ENCODE measurements around the gene AIDA. TPM values are rescaled to one million over a fixed set of nuclear protein-coding genes. Genes with fewer than 3 reads are reported as not detected.

The AIDA gene
- total RNA-seq, 2 donors from 2014 or later: 52.9 to 75.8 TPM

- ATAC-seq: no peak
- Mint-ChIP-seq H3K9me3 (no peaks in the 10 kb centered on the region), H3K27ac (no peak overlapping the region), H3K36me3 (peaks cover 14 to 18% of the 10 kb centered on the region in 2 donors)
- no peak for DNase-seq (ENCODE audit: low spot score in 2 of 2)
These were observed 79.5 kb downstream of the AIDA start for GRCh38 chr1:222632749-222633148.

GRCh38 chr1:222631611-222632208 lies 80.6 kb downstream of the AIDA start:
- DNase-seq (ENCODE audit: low spot score in 2 of 2) (no peak), ATAC-seq (no peak)
- H3K27ac Mint-ChIP-seq: no peak overlapping the region
- peaks cover 14 to 15% of the 10 kb centered on the region in 2 donors for H3K36me3 Mint-ChIP-seq
- no peaks in the 10 kb centered on the region for H3K9me3 Mint-ChIP-seq

- ATAC-seq: no peak
These were observed 82.3 kb downstream of the AIDA start for GRCh38 chr1:222629921-222630535.

GRCh38 chr1:222627232-222627631 lies 85.1 kb downstream of the AIDA start:
- Mint-ChIP-seq H3K36me3 (peaks cover 9 to 14% of the 10 kb centered on the region in 2 donors), H3K9me3 (no peaks in the 10 kb centered on the region), H3K27ac (no peak overlapping the region)
- DNase-seq (ENCODE audit: low spot score in 2 of 2): no peak
- no peak for ATAC-seq

More at GRCh38 chr1:222629921-222630535, 82.3 kb downstream of the AIDA start:
- H3K9me3 Mint-ChIP-seq: no peaks in the 10 kb centered on the region
- no peak for DNase-seq (ENCODE audit: low spot score in 2 of 2)
- peaks cover 14% of the 10 kb centered on the region in 2 donors for H3K36me3 Mint-ChIP-seq
- peak overlapping the region in 1 of 2 donors; percentile 62 for H3K27ac Mint-ChIP-seq

GRCh38 chr1:222624214-222624613 lies 88.1 kb downstream of the AIDA start:
- no peak overlapping the region for H3K27ac Mint-ChIP-seq
- no peak for ATAC-seq
- DNase-seq (ENCODE audit: low spot score in 2 of 2): no peak
- no peaks in the 10 kb centered on the region for H3K9me3 Mint-ChIP-seq
- H3K36me3 Mint-ChIP-seq: peaks cover 5 to 14% of the 10 kb centered on the region in 2 donors

- Mint-ChIP-seq H3K27ac (no peak overlapping the region), H3K9me3 (no peaks in the 10 kb centered on the region), H3K36me3 (peaks cover 0 to 8% of the 10 kb centered on the region in 2 donors)
- DNase-seq (ENCODE audit: low spot score in 2 of 2): no peak
- no peak for ATAC-seq
These were observed 88.8 kb downstream of the AIDA start for GRCh38 chr1:222623458-222623857.

GRCh38 chr1:222622765-222623164 lies 89.5 kb downstream of the AIDA start:
- H3K27ac Mint-ChIP-seq: no peak overlapping the region

GRCh38 chr1:222620566-222620965 lies 91.7 kb downstream of the AIDA start:
- Mint-ChIP-seq H3K9me3 (no peaks in the 10 kb centered on the region), H3K27ac (no peak overlapping the region), H3K36me3 (no peaks in the 10 kb centered on the region)
- ATAC-seq (no peak), DNase-seq (ENCODE audit: low spot score in 2 of 2) (no peak)

More at GRCh38 chr1:222622765-222623164, 89.5 kb downstream of the AIDA start:
- DNase-seq (ENCODE audit: low spot score in 2 of 2): no peak
- Mint-ChIP-seq H3K36me3 (peaks cover 0 to 1% of the 10 kb centered on the region in 2 donors), H3K9me3 (no peaks in the 10 kb centered on the region)
- no peak for ATAC-seq

GRCh38 chr1:222618880-222619596 lies 93.3 kb downstream of the AIDA start:
- Mint-ChIP-seq H3K9me3 (no peaks in the 10 kb centered on the region), H3K36me3 (no peaks in the 10 kb centered on the region), H3K27ac (peak overlapping the region; percentile 81 to 84)
- ATAC-seq (no peak), DNase-seq (ENCODE audit: low spot score in 2 of 2) (peak in 1 of 2 donors; percentile 15)

Other genes starting within 250 kb of the AIDA start
- under 1 TPM in 1 of 2 donors, not detected in 1; 0.45 TPM for gene HHIPL2, start 164.4 kb downstream of the AIDA start, total RNA-seq
- 10 to 100 TPM; 14.7 to 21.8 TPM for gene TAF1A, start 122.6 kb downstream of the AIDA start, total RNA-seq
- 10 to 100 TPM; 40.7 to 55.1 TPM for gene MIA3, start 94.4 kb downstream of the AIDA start, total RNA-seq
- 10 to 100 TPM; 36.7 to 38.2 TPM for gene BROX, start 73 bp upstream of the AIDA start, total RNA-seq
- gene FAM177B, start 24.7 kb upstream of the AIDA start, total RNA-seq: under 1 TPM in 1 of 2 donors, not detected in 1; 0.53 TPM
- 1 to 10 TPM; 1.5 to 2.0 TPM for gene DISP1, start 102.5 kb upstream of the AIDA start, total RNA-seq